ACC112 (cell line): ENCODE results near the gene RBBP5.
A peak's percentile ranks its signal among the peaks of the same experiment; 100 is the strongest.

ENCODE experiments used
- H2AFZ ChIP-seq: fragments of 200-600 bp; sonication (generic); one replicate; pipeline ENCODE4 v1.6.0; 2017; ENCODE audit warnings: antibody characterized with exemption, low read length; ENCODE audit not compliant: unreplicated experiment
- H3K27ac ChIP-seq: fragments of 200-600 bp; sonication (generic); 2 replicates; pipeline ENCODE4 v1.5.1; 2014; ENCODE audit warnings: low read depth, mild to moderate bottlenecking, antibody characterized with exemption, low read length, moderate library complexity
- H3K27me3 ChIP-seq: fragments of 200-600 bp; sonication (generic); 2 replicates; pipeline ENCODE4 v1.6.1; 2014; ENCODE audit warnings: mild to moderate bottlenecking, antibody characterized with exemption, low read length, moderate library complexity, mixed read lengths; ENCODE audit not compliant: insufficient read depth
- H3K36me3 ChIP-seq: fragments of 200-600 bp; sonication (generic); 2 replicates; pipeline ENCODE4 v1.6.1; 2016; ENCODE audit warnings: mild to moderate bottlenecking, antibody characterized with exemption, low read length, moderate library complexity, mixed read lengths; ENCODE audit not compliant: insufficient read depth
- H3K4me1 ChIP-seq: fragments of 200-600 bp; sonication (generic); one replicate; pipeline ENCODE4 v1.6.1; 2016; ENCODE audit warnings: low read length, mixed read lengths; ENCODE audit not compliant: insufficient read depth, unreplicated experiment, control insufficient read depth
- H3K4me3 ChIP-seq: fragments of 200-600 bp; sonication (generic); 2 replicates; pipeline ENCODE4 v1.5.1; 2014; ENCODE audit warnings: mild to moderate bottlenecking, low read depth, low read length
- H3K79me2 ChIP-seq: fragments of 200-600 bp; sonication (generic); one replicate; pipeline ENCODE4 v1.6.0; 2016; ENCODE audit warnings: low read length; ENCODE audit not compliant: control insufficient read depth, unreplicated experiment, insufficient read depth

RBBP5 gene

DNA sequence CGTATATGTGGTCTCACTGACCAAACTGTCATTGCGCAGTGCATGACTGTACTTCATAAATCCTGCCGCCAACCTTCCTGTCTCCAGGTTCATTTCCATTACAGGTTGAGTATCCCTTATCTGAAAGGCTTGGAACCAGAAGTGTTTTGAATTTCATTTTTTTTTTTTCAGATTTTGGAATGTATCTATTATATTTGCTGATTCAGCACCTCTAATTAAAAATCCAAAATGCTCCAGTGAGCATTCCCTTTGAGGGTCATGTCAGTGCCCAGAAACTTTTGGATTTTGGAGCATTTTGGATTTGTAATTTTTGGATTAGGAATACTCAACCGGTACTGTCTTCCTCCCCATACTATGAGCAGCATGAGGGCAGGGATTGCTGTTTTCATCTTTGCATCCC, 30.7 kb upstream of the RBBP5 start:
- peaks cover 1% of the 10 kb centered on the region for H3K4me1 ChIP-seq
- no peak overlapping the region for H3K27ac ChIP-seq
- H3K4me3 ChIP-seq = no peak overlapping the region
- H3K27me3 ChIP-seq = no peaks in the 10 kb centered on the region
- H3K36me3 ChIP-seq = peaks cover 25% of the 10 kb centered on the region
- H2AFZ ChIP-seq = no peak overlapping the region
- no peaks in the 10 kb centered on the region for H3K79me2 ChIP-seq

DNA sequence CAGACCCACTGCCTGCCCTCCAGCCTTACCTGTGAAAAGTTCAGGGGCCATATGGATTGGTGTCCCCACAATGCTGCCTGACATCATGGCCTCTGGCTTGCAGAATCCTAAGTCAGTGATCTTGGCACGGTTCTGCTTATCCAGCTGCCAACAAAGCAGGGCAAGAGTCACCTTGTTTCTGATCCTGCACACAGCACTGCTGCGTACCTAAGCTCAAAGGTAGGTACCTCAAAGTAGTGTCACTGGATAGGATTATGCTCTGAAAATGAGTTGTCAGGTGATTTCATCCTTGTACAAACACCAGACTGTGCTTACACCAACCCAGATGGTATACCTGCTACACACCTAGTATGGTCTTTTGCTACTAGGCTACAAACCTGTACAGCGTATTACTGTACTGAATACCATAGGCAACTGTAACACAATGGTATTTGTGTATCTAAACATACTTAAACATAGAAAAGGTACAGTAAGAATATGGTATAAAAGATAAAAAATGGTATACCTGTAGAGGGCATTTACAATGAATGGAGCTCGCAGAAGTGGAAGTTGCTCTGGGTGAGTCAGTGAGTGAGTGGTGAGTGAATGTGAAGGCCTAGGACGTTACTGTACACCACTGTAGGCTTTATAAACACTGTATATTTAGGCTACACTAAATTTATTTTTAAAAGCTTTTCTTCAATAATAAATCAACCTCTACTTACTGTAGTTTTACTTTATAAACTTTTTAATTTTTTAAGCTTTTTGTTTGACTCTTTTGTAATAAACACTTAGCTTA, 29.1 kb upstream of the RBBP5 start:
- H3K27ac ChIP-seq = no peak overlapping the region
- H3K79me2 ChIP-seq = no peaks in the 10 kb centered on the region
- no peak overlapping the region for H2AFZ ChIP-seq
- H3K4me1 ChIP-seq = peaks cover 11% of the 10 kb centered on the region
- no peak overlapping the region for H3K4me3 ChIP-seq
- peaks cover 8% of the 10 kb centered on the region; the same call in 1 of the 2 replicates for H3K36me3 ChIP-seq
- no peaks in the 10 kb centered on the region for H3K27me3 ChIP-seq

DNA sequence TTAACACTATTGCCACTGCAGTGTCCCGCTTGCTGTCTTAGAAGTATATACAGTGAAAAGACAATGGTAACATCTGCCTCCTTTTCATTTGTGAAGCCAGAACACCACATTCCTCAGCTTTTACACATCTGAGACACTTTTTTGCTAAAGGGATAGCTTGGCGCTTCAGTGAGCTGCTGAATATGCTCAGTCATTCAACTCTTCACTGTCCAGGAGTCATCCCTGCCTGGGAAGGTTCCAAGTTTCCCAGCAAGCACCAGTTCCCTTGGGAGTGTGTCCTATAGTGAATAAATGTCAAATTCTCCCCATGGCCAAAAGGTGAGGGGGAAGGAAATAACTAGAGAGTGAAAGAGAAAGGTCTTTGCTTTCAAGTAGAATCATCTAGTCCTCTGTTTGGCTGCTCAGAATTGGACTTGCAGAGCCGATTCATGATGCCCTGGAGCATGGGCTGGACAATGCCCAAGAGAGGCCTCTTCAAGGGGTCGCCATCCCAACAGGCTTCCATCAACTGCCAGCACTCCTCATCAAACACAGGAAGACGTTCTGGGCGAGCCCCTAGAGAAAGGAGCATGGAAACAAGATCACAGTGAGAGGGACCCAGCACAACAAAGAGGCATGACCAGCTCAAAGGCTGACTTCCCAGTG, 25.5 kb upstream of the RBBP5 start:
- H3K36me3 ChIP-seq = no peaks in the 10 kb centered on the region
- peak overlapping the region; percentile 26 for H2AFZ ChIP-seq
- H3K27me3 ChIP-seq = no peaks in the 10 kb centered on the region
- no peak overlapping the region for H3K4me3 ChIP-seq
- peaks cover 32% of the 10 kb centered on the region for H3K4me1 ChIP-seq
- H3K79me2 ChIP-seq = no peaks in the 10 kb centered on the region
- H3K27ac ChIP-seq = peak overlapping the region; percentile 78

DNA sequence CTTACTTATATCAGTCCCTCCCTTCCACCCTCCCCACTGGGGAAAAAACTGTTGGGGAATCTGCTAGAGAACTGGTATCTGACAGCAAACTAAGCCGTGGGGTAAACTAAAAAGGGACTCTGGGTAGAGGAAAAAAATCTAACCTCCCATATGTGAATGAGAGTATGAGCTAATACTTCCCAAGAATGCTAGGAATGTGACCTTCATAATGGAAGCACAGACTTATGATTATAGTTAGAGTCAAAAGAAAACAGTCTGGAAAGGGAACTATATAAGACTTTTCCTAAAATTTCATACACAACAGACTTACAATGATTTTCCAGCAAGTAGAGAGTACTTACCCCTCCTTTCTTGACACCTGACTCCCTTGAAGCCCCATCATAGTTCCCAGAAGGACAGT, 23.0 kb upstream of the RBBP5 start:
- H3K4me1 ChIP-seq = peaks cover 32% of the 10 kb centered on the region
- no peak overlapping the region for H2AFZ ChIP-seq
- no peak overlapping the region for H3K4me3 ChIP-seq
- H3K36me3 ChIP-seq = no peaks in the 10 kb centered on the region
- H3K27ac ChIP-seq = peak overlapping the region; percentile 75
- H3K79me2 ChIP-seq = no peaks in the 10 kb centered on the region
- no peaks in the 10 kb centered on the region for H3K27me3 ChIP-seq

DNA sequence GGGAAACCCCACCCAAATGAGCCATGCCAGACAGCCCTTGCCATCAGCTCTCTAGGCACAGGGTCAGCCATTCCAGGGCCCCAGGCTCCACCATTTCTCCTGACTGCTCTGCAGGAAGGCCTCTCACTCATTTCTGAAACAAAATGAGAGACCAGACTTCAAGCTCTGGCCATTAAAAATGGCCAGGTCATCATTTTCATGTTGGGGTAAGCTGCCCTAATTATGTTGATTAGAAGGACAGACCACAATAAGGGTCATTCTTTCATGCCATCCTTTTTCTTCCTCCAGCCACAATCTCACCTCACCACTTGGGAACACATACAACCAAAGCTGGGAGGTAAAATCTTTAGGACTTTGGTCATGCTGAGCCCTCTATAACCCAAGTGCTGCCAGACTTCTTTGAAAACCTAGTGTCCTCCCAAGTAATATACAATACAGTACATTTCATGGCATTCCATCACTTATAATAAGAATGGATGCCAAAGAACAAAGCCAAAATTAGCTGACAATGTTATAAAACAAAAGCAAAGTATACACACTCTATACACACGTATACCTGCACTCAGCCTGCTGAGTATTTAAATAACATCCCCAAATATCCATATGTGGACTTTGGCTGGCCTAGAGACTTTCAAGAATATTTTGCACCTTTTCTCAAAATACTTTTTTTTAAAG, 22.4 kb upstream of the RBBP5 start:
- Histone ChIP-seq H3K79me2 (no peaks in the 10 kb centered on the region), H3K4me3 (no peak overlapping the region), H3K4me1 (peaks cover 32% of the 10 kb centered on the region), H3K27me3 (no peaks in the 10 kb centered on the region), H2AFZ (no peak overlapping the region), H3K27ac (peak overlapping the region; percentile 75), H3K36me3 (no peaks in the 10 kb centered on the region)

DNA sequence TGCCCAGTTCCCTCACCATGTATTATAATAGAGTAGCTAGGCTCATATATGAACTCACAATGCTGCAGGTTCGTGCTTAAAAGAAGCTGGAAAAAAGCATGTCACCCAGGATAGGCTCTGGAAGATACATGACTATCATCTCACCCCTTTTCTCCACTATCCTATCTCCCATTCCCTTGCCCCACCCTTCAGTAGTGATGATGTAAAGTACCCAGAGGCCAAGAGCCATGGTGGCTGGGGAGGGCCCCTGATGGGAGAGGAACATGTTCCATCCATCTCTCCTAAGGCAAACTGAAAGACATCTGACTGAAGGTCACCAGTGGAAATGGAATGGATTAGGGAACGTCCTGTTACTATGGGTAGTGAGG, 20.3 kb upstream of the RBBP5 start:
- Histone ChIP-seq H3K79me2 (no peaks in the 10 kb centered on the region), H3K4me1 (peaks cover 26% of the 10 kb centered on the region), H3K36me3 (no peaks in the 10 kb centered on the region), H3K27me3 (no peaks in the 10 kb centered on the region), H3K4me3 (no peak overlapping the region), H2AFZ (no peak overlapping the region), H3K27ac (no peak overlapping the region)

DNA sequence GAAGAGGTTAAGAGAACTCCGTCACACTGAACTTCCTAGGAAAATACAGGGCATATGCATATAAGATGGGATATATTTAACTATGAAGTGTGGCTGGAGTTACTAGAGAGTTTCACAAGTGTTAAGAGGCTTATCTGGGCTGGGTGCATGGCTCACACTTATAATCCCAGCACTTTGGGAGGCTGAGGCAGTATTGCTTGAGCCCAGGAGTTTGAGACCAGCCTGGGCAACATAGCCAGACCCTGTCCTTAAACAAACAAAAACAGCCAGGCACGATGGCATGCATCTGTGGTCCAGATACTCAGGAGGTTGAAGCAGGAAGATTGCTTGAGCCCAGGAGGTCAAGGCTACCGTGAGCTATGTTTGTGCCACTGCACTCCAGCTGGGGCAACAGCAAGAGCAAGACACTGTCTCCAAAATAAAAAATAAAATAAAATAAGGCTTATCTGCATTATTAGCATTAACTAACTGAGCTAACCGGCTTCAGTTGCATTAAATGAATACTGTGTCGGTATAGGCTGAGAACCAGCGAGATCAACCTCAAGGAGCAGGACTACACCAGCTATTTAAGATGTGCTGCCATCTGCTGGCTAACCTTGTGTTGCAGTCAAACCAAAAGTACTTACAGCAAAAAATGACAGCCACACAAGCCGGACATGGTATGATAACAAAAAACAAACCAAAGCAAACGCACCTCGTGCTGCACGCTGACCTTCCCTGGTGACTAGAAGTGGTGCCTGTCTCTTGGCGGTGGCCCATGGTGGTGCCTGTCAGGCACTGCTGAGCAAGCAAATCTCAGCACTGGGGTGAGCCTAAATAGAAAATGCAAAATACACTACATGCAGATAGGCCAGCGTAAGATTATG, 19.7 kb upstream of the RBBP5 start:
- no peak overlapping the region for H2AFZ ChIP-seq
- H3K27me3 ChIP-seq = no peaks in the 10 kb centered on the region
- no peaks in the 10 kb centered on the region for H3K36me3 ChIP-seq
- peaks cover 22% of the 10 kb centered on the region for H3K4me1 ChIP-seq
- no peak overlapping the region for H3K27ac ChIP-seq
- no peaks in the 10 kb centered on the region for H3K79me2 ChIP-seq
- H3K4me3 ChIP-seq = no peak overlapping the region

DNA sequence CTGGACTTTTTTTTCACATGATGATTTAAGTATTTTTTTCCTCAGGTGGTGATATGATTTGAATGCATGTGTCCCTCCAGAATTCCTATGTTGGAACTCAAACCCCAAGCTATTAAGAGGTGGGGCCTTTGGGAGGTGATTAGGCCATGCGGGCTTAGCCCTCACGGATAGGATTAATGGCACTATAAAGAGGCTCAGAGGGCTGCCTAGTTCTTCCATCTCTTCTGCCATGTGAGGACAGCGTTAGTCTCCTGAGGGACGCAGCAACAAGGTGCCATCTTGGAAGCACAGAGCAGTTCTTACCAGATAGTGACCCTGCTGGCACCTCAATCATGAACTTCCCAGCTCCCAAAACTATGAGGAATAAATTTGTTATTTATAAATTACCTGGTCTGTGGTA, 18.3 kb upstream of the RBBP5 start:
- Histone ChIP-seq H2AFZ (no peak overlapping the region), H3K4me3 (no peak overlapping the region), H3K36me3 (no peaks in the 10 kb centered on the region), H3K27ac (no peak overlapping the region), H3K79me2 (no peaks in the 10 kb centered on the region), H3K27me3 (no peaks in the 10 kb centered on the region), H3K4me1 (peaks cover 14% of the 10 kb centered on the region)

DNA sequence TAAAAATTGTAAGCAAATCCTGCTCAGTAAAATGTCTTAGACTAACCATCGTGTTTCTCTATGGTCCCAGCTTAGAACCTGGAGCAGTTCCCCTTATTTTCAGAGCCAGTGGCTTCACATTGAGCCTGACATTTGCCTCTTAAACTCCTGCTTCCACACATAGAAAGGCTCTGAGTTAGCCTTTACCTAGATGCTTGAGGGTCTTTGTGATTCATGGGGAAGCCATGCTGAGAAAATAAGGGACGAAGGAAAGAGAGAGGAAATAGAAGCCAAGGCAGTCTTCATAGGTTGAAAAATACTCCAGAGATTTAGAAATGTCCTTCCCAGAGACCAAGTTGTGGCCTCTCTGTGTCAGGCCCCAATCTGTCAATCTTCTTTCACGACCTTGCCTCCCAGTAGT, 16.1 kb upstream of the RBBP5 start:
- Histone ChIP-seq H3K27me3 (no peaks in the 10 kb centered on the region), H2AFZ (no peak overlapping the region), H3K27ac (no peak overlapping the region)

DNA sequence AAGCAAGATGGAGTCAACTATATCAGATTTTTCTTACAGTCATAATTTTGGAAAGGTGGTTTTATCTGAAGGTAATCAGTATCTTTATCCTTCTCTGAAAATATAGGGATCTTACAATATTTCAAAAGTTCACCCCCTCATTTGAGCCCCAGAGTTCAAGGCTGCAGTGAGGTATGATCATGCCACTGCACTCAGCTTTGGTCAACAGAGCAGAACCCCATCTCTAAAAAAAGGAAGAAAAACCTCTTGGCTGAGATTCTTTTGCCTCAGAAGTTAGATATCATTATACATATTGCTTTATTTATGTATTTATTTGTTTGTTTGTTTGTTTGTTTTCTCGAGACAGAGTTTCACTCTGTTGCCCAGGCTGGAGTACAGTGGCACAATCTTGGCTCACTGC, 11.5 kb upstream of the RBBP5 start:
- Histone ChIP-seq H3K79me2 (no peaks in the 10 kb centered on the region), H3K36me3 (no peaks in the 10 kb centered on the region), H3K27me3 (no peaks in the 10 kb centered on the region), H3K4me1 (no peaks in the 10 kb centered on the region), H3K27ac (no peak overlapping the region), H2AFZ (no peak overlapping the region), H3K4me3 (no peak overlapping the region)

More for the DNA sequence above, 16.1 kb upstream of the RBBP5 start:
- Histone ChIP-seq H3K36me3 (no peaks in the 10 kb centered on the region), H3K4me1 (no peaks in the 10 kb centered on the region), H3K79me2 (no peaks in the 10 kb centered on the region), H3K4me3 (no peak overlapping the region)
